Mesendoderm (in vitro differentiated cells): ENCODE results near the gene CLSTN2.

Experiments used
- DNase-seq: peaks from one replicate; pipeline ENCODE4 v3.0.0; 2013
- H2AK5ac ChIP-seq: 2 replicates; pipeline ENCODE4 v1.6.1; 2013; ENCODE audit warnings: low read length, inconsistent platforms
- H2BK120ac ChIP-seq: 2 replicates; pipeline ENCODE4 v1.6.1; 2013; ENCODE audit warnings: low read depth, mild to moderate bottlenecking, low read length, moderate library complexity, mixed read lengths
- H2BK15ac ChIP-seq: replicated peaks from 2 replicates; pipeline ENCODE4 v1.6.1; 2013; ENCODE audit warnings: low read depth, mild to moderate bottlenecking, moderate library complexity
- H2BK5ac ChIP-seq: 2 replicates; pipeline ENCODE4 v1.6.1; 2013; ENCODE audit warnings: low read length, inconsistent platforms
- H3K18ac ChIP-seq: 2 replicates; pipeline ENCODE4 v1.6.1; 2013; ENCODE audit warnings: mild to moderate bottlenecking, low read length, mixed read lengths
- H3K23ac ChIP-seq: one replicate; pipeline ENCODE4 v1.6.1; 2013; ENCODE audit warnings: low read length
- H3K27ac ChIP-seq: 2 replicates; pipeline ENCODE4 v1.5.1; 2013; ENCODE audit warnings: low read depth, mild to moderate bottlenecking, inconsistent platforms, low read length, moderate library complexity
- H3K27me3 ChIP-seq: 2 replicates; pipeline ENCODE4 v1.6.1; 2013; ENCODE audit warnings: low read length, control low read depth, mild to moderate bottlenecking, inconsistent platforms; ENCODE audit not compliant: insufficient read depth, poor library complexity
- H3K36me3 ChIP-seq: 2 replicates; pipeline ENCODE4 v1.6.1; 2013; ENCODE audit warnings: low read length, inconsistent platforms; ENCODE audit not compliant: control insufficient read depth, insufficient read depth
- H3K4ac ChIP-seq: one replicate; pipeline ENCODE4 v1.6.1; 2013; ENCODE audit warnings: low read depth, mild to moderate bottlenecking, low read length, moderate library complexity
- H3K4me1 ChIP-seq: 2 replicates; pipeline ENCODE4 v1.6.1; 2013; ENCODE audit warnings: low read depth, low read length, inconsistent platforms; ENCODE audit not compliant: control insufficient read depth
- H3K4me2 ChIP-seq: 2 replicates; pipeline ENCODE4 v1.6.1; 2013; ENCODE audit warnings: low read length
- H3K4me3 ChIP-seq: 2 replicates; pipeline ENCODE4 v1.5.1; 2013; ENCODE audit warnings: mild to moderate bottlenecking, low read length
- H3K56ac ChIP-seq: one replicate; pipeline ENCODE4 v1.6.1; 2013; ENCODE audit warnings: low read length
- H3K79me1 ChIP-seq: 2 replicates; pipeline ENCODE4 v1.6.1; 2013; ENCODE audit warnings: low read length, inconsistent platforms
- H3K79me2 ChIP-seq: 2 replicates; pipeline ENCODE4 v1.6.1; 2013; ENCODE audit warnings: mild to moderate bottlenecking, low read length; ENCODE audit not compliant: control insufficient read depth, insufficient read depth
- H3K9ac ChIP-seq: 2 replicates; pipeline ENCODE4 v1.6.1; 2013; ENCODE audit warnings: low read length, inconsistent platforms
- H4K5ac ChIP-seq: one replicate; pipeline ENCODE4 v1.6.1; 2013; ENCODE audit warnings: low read length
- H4K8ac ChIP-seq: one replicate; pipeline ENCODE4 v1.6.1; 2013; ENCODE audit warnings: low read depth, mild to moderate bottlenecking, control low read depth, low read length, moderate library complexity
- WGBS: extraction: QIAGEN DNeasy Blood & Tissue Kit; methylation state at CpG from one replicate; pipeline ENCODE4 v1.1.7; 2013; ENCODE audit warnings: low lambda C conversion rate, missing lambda C conversion rate; ENCODE audit not compliant: insufficient coverage; ENCODE audit errors: extremely low coverage; 5-methylcytosine and 5-hydroxymethylcytosine counted together

The CLSTN2 gene

GRCh38 chr3:140529096-140529495 is 594.1 kb downstream of the CLSTN2 start:
- Histone ChIP-seq H3K4me2 (no peak overlapping the region), H3K18ac (no peak overlapping the region)

GRCh38 chr3:140529558-140529957 is 594.6 kb downstream of the CLSTN2 start:
- WGBS, result no CpG with 5 or more reads among the region's 1 CpG
- Histone ChIP-seq H3K79me1 (no peaks in the 10 kb centered on the region), H3K56ac (no peak overlapping the region), H3K27ac (no peak overlapping the region), H3K79me2 (no peaks in the 10 kb centered on the region), H3K23ac (no peak overlapping the region), H3K4me1 (no peaks in the 10 kb centered on the region), H3K27me3 (no peaks in the 10 kb centered on the region), H3K4ac (no peak overlapping the region), H3K36me3 (no peaks in the 10 kb centered on the region), H3K18ac (no peak overlapping the region), H3K4me2 (no peak overlapping the region), H2AK5ac (no peak overlapping the region), H2BK5ac (no peak overlapping the region), H3K9ac (no peak overlapping the region), H2BK120ac (no peak overlapping the region), H2BK15ac (no peak overlapping the region), H4K5ac (no peak overlapping the region), H4K8ac (no peak overlapping the region), H3K4me3 (no peak overlapping the region)
- DNase-seq, result no peak

More at GRCh38 chr3:140529096-140529495, 594.1 kb downstream of the CLSTN2 start:
- Histone ChIP-seq H3K4ac (no peak overlapping the region), H3K4me3 (no peak overlapping the region), H3K79me2 (no peaks in the 10 kb centered on the region), H3K27me3 (no peaks in the 10 kb centered on the region), H3K4me1 (no peaks in the 10 kb centered on the region), H2BK120ac (no peak overlapping the region), H2BK5ac (no peak overlapping the region), H4K8ac (no peak overlapping the region), H3K23ac (no peak overlapping the region), H2AK5ac (no peak overlapping the region), H4K5ac (no peak overlapping the region), H2BK15ac (no peak overlapping the region), H3K79me1 (no peaks in the 10 kb centered on the region), H3K36me3 (no peaks in the 10 kb centered on the region), H3K56ac (no peak overlapping the region), H3K9ac (no peak overlapping the region), H3K27ac (no peak overlapping the region)
- WGBS, result no CpG with 5 or more reads among the region's 5 CpGs
- DNase-seq, result peak; percentile 35

GRCh38 chr3:140530131-140530530 is 595.1 kb downstream of the CLSTN2 start:
- Histone ChIP-seq H2AK5ac (no peak overlapping the region), H3K27ac (no peak overlapping the region), H4K8ac (no peak overlapping the region), H3K27me3 (no peaks in the 10 kb centered on the region), H3K9ac (no peak overlapping the region), H2BK120ac (no peak overlapping the region), H3K56ac (no peak overlapping the region), H3K4me2 (no peak overlapping the region), H3K79me1 (no peaks in the 10 kb centered on the region), H4K5ac (no peak overlapping the region), H2BK5ac (no peak overlapping the region), H3K79me2 (no peaks in the 10 kb centered on the region), H3K4ac (no peak overlapping the region), H3K4me1 (no peaks in the 10 kb centered on the region), H3K23ac (no peak overlapping the region), H3K4me3 (no peak overlapping the region), H3K18ac (no peak overlapping the region), H3K36me3 (no peaks in the 10 kb centered on the region), H2BK15ac (no peak overlapping the region)
- WGBS, result no CpG with 5 or more reads among the region's 2 CpGs
- DNase-seq, result no peak

GRCh38 chr3:140530603-140531002 is 595.6 kb downstream of the CLSTN2 start:
- H3K36me3 ChIP-seq, result no peaks in the 10 kb centered on the region
- H3K79me2 ChIP-seq, result no peaks in the 10 kb centered on the region
- H4K8ac ChIP-seq, result no peak overlapping the region
- no peak overlapping the region for H3K56ac ChIP-seq
- no peak overlapping the region for H2BK15ac ChIP-seq
- H3K23ac ChIP-seq, result no peak overlapping the region
- H3K4me3 ChIP-seq, result no peak overlapping the region
- no peaks in the 10 kb centered on the region for H3K79me1 ChIP-seq
- no peak overlapping the region for H2BK5ac ChIP-seq
- no peak overlapping the region for H2BK120ac ChIP-seq
- H3K18ac ChIP-seq, result no peak overlapping the region
- no peak overlapping the region for H3K4me2 ChIP-seq
- H2AK5ac ChIP-seq, result no peak overlapping the region
- no peaks in the 10 kb centered on the region for H3K27me3 ChIP-seq
- no peak for DNase-seq
- no peak overlapping the region for H3K9ac ChIP-seq
- no peak overlapping the region for H4K5ac ChIP-seq
- no peaks in the 10 kb centered on the region for H3K4me1 ChIP-seq
- H3K4ac ChIP-seq, result no peak overlapping the region
- no CpG with 5 or more reads among the region's 3 CpGs for WGBS
- no peak overlapping the region for H3K27ac ChIP-seq

- Histone ChIP-seq H3K18ac (no peak overlapping the region), H4K8ac (no peak overlapping the region), H3K4me2 (no peak overlapping the region), H2BK5ac (no peak overlapping the region), H3K23ac (no peak overlapping the region), H3K79me2 (no peaks in the 10 kb centered on the region), H3K27me3 (no peaks in the 10 kb centered on the region), H2BK120ac (no peak overlapping the region), H3K9ac (no peak overlapping the region), H4K5ac (no peak overlapping the region), H2AK5ac (no peak overlapping the region), H3K4me3 (no peak overlapping the region), H3K79me1 (no peaks in the 10 kb centered on the region), H3K36me3 (no peaks in the 10 kb centered on the region), H3K4me1 (no peaks in the 10 kb centered on the region), H3K4ac (no peak overlapping the region), H2BK15ac (no peak overlapping the region), H3K27ac (no peak overlapping the region), H3K56ac (no peak overlapping the region)
- WGBS, result no CpG with 5 or more reads among the region's 2 CpGs
- DNase-seq, result peak; percentile 25
Observed at GRCh38 chr3:140532793-140533330, 597.9 kb downstream of the CLSTN2 start.
